ENCODE data around the gene FZD7. TPM values are rescaled to one million over a fixed set of nuclear protein-coding genes. Genes with fewer than 3 reads are reported as not detected.

The FZD7 gene
- total and polyA plus RNA-seq, 2 of the 8 experiments (the other 6 are each of a cell fraction or from before 2014, with no cell fraction given): 176 to 246 TPM

- Histone ChIP-seq H3K79me1 (ENCODE audit: low read depth, low read length) (no peaks in the 10 kb centered on the region), H4K91ac (replicated peaks; ENCODE audit: insufficient read length, low read length) (no peak overlapping the region), H4K8ac (ENCODE audit: extremely low read depth, insufficient read depth, low read length) (no peak overlapping the region), H3K18ac (ENCODE audit: extremely low read depth, low read length) (no peak overlapping the region), H2BK12ac (ENCODE audit: low read depth, low read length) (no peak overlapping the region), H3K4me3 (ENCODE audit: extremely low read depth in 1 of 4, insufficient read depth in 2 of 4, low read depth in 3 of 4, low read length in 4 of 4) (no peak overlapping the region), H3K9ac (replicated peaks in 1 of 4; ENCODE audit: extremely low read depth in 1 of 4, low read depth in 3 of 4, low read length in 3 of 4) (no peak overlapping the region), H3K27ac (ENCODE audit: low read depth, low read length) (no peak overlapping the region), H2BK20ac (ENCODE audit: low read length) (no peak overlapping the region), H3K36me3 (ENCODE audit: control insufficient read depth in 2 of 4, insufficient read depth in 4 of 4, low read length in 3 of 4) (no peaks in the 10 kb centered on the region), H3K56ac (replicated peaks; ENCODE audit: insufficient read length, low read depth, low read length) (no peak overlapping the region), H3K14ac (ENCODE audit: insufficient read length) (no peak overlapping the region), H3K4ac (replicated peaks; ENCODE audit: insufficient read length, low read depth, low read length) (no peak overlapping the region), H3K23me2 (ENCODE audit: low read depth, low read length) (no peaks in the 10 kb centered on the region), H3K4me2 (ENCODE audit: insufficient read depth in 1 of 2, low read depth in 2 of 2, low read length in 2 of 2) (no peak overlapping the region), H2BK15ac (ENCODE audit: low read length) (no peak overlapping the region), H2BK5ac (ENCODE audit: low read depth, low read length) (no peak overlapping the region), H4K5ac (ENCODE audit: insufficient read length, low read depth, low read length) (no peak overlapping the region), H3K9me3 (ENCODE audit: insufficient read depth in 2 of 2, low read depth in 1 of 2, low read length in 1 of 2) (no peaks in the 10 kb centered on the region), H2BK120ac (replicated peaks; ENCODE audit: low read depth, low read length) (no peak overlapping the region), H3K27me3 (replicated peaks in 1 of 4; ENCODE audit: control insufficient read depth in 3 of 4, extremely low read depth in 1 of 4, insufficient read depth in 3 of 4, low read length in 3 of 4) (no peaks in the 10 kb centered on the region), H3K23ac (ENCODE audit: insufficient read length) (no peak overlapping the region), H3K4me1 (replicated peaks in 1 of 4; ENCODE audit: control insufficient read depth in 3 of 4, insufficient read depth in 4 of 4, low read length in 3 of 4) (peaks cover 0 to 18% (median 14%) of the 10 kb centered on the region in 4 experiments; a peak in 3 of 7 replicates), H2AFZ (ENCODE audit: low read length) (no peak overlapping the region), H3K79me2 (ENCODE audit: control insufficient read depth in 1 of 2, insufficient read depth in 2 of 2, low read length in 2 of 2) (no peaks in the 10 kb centered on the region), H4K20me1 (replicated peaks in 1 of 2; ENCODE audit: control insufficient read depth in 1 of 2, insufficient read depth in 2 of 2, low read length in 2 of 2) (no peaks in the 10 kb centered on the region), H2AK5ac (ENCODE audit: low read depth, low read length) (no peak overlapping the region)
- DNase-seq (ENCODE audit: low read depth in 1 of 2, low spot score in 2 of 2): no peak
- WGBS, 2 experiments (ENCODE audit: extremely low coverage in 1 of 2, insufficient coverage in 1 of 2, insufficient read length in 1 of 2, insufficient replicate concordance in 2 of 2, low coverage in 1 of 2, low lambda C conversion rate in 2 of 2, missing lambda C conversion rate in 1 of 2): 97% methylated on average over 2 of the region's 2 CpGs; no CpG with 5 or more reads in 1 of the 2 experiments
- TF ChIP-seq KDM5A (IDR thresholded peaks at IDR 0.05; ENCODE audit: low read length) (no peak), MAFK (IDR thresholded peaks at IDR 0.05; ENCODE audit: low read depth, low read length) (no peak), TEAD4 (IDR thresholded peaks at IDR 0.05; ENCODE audit: low read depth, low read length) (no peak), FOSL1 (IDR thresholded peaks at IDR 0.05; ENCODE audit: insufficient read depth, low read depth, low read length) (no peak), CTBP2 (IDR thresholded peaks at IDR 0.05; ENCODE audit: borderline replicate concordance, insufficient read depth, insufficient read length, low read length) (no peak), SIX5 (IDR thresholded peaks at IDR 0.05; ENCODE audit: low read depth, low read length) (no peak), CREB1 (IDR thresholded peaks at IDR 0.05) (no peak), TBP (IDR thresholded peaks at IDR 0.05; ENCODE audit: low read depth, low read length) (no peak), RNF2 (IDR thresholded peaks at IDR 0.05; ENCODE audit: borderline replicate concordance, low read depth, low read length, missing control alignments, poor library complexity, severe bottlenecking) (no peak)
- CTCF ChIA-PET (ENCODE audit: partially characterized antibody): interaction anchor here (0.6 to 3.0 kb wide), 8 partner anchors 9 to 252 kb away, joined by 3 to 11 read pairs (median 5); partner anchors contain the start of gene KIAA2012
- POLR2A ChIA-PET (ENCODE audit: partially characterized antibody): no interaction called here
- no peak for FAIRE-seq
Measured at GRCh38 chr2:202061695-202062094, 28.0 kb downstream of the FZD7 start.

Measured in H1 (cell line).